NCI-H748 (cell line): ENCODE results near the gene KDELR3.

Experiments
- DNase-seq: peaks from one replicate; lab custom pipeline; 2025; ENCODE audit not compliant: unreplicated experiment; lab: John Stamatoyannopoulos, UW

Gene KDELR3

DNA sequence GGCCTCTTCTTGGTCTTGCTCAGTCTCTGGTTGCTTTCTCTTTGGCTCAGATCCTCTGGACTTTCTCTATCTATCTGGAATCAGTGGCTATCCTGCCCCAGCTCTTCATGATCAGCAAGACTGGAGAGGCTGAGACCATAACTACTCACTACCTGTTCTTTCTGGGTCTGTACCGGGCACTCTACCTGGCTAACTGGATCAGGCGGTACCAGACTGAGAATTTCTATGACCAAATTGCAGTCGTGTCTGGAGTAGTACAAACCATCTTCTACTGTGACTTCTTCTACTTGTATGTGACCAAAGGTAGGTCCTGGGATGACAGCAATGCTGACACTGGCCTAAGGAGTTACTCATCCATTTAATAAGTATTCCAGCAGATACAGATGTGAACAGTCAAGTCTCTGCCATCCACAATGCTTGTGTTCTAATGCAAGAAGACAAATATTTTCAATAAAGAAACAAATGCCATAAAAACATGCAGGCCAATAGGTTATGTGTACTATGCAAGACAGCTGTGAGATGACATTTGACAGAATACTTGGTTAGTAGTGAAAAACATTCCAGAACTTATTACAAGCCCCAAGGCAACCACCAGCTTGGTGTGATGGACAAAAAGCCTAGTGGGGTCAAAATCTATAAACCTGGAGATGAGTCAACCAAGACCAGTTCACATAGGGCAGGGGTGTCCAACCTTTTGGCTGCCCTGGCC lies 13.4 kb downstream of the KDELR3 start:
- DNase-seq = no peak

DNA sequence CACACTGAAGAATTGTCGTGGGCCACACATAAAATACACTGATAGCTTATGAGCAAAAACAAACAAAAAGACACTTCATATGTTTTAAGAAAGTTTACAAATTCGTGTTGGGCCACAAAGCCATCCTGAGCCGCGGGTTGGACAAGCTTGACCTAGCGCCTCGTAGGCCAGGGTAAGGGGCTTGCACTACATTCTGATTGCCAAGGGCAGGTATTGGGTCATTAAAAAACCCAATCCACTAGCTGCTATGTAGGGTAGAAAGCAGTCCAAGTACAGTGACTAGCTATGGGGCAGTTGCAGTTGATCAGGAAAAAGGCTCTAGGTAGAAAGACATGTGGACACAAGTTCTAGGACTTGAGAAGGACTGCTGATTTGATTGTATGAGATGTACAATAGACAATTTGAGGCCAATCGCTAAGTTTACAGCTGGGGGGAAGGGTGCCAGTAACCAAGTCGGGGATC lies 14.0 kb downstream of the KDELR3 start:
- DNase-seq = no peak

DNA sequence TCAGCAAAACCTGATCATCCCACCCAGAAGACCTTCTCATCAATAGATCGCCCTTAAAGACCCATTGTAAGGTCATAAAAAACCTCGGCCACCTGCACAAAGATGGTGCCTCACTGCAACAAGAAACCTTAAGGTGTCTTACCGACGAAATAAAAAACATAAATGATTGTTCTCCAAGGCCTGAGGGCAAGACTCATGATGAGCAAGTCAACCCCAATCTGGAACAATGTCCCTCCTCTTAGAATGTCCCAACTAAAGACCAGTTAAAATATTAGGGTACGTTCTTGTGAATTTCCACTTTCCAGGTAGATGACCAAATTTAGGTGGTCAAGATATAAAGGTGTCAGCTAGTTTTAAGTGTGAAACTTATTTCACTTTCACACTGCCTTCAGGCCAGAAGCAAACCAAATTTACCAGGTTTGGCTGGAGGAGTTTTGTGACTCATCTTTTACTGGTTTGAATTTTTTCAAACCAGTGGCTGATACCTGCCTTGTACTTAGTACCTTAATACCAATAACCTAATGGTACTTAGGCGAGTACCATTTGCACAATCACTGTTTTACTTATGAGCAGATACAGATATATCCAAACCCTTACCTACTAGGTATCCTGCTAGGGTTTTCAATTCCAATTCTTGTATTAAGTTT lies 14.9 kb downstream of the KDELR3 start:
- DNase-seq = no peak

DNA sequence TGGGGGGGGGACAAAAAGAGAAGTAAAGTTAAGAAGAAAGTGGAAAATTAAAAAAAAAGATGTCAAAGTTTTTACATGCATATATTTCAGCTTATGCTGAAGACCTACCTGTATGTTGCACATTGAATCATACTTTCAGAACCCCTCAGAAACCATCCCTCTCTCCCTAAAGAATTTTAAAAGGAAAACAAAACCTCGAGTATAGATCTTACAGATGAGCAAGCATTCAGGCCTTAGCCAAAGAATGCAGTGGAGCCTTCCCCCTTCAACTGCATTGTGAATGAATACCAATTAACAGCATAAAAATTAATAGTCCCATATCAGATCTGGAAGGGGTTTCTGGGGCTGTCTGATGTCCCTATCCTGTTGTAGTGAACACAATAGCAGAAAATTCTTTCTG lies 16.3 kb downstream of the KDELR3 start:
- DNase-seq = no peak

DNA sequence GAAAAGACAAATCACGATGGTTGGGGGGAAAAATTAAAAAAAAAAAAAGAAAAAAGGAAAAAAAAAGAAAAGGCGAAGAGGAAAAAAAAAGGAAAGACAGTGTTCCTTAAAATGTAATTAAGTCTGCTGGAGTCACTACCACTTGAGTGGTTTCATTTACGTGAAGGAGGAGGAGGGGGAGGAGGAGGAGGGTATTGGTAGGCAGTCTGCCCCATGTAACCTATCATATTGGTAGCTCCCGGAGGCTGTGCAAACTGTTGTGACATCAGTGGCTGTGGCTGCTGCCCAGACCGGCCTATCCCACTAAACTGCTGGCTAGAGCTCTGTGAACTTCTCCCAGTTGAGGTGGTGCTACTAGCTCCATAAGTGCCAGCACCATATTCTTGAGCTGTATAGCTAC lies 17.9 kb downstream of the KDELR3 start:
- no peak for DNase-seq

DNA sequence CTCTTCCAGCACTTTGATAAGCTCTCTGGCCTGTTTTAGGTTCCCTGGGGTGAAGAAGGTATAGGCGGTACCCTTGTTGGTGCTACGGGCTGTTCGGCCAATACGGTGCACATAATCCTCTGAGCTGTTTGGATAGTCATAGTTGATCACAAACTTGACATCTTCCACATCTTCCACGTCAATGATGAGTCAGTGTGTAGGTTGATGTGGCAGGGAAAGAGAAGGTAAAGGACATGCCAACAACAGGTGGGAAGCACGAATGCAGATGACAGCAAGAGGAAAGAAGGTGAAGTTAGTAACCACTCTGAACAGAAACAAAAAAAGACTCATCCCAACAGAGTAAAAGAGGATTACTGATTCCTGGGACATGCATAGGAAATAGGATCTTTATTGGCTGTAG lies 20.1 kb downstream of the KDELR3 start:
- no peak for DNase-seq

DNA sequence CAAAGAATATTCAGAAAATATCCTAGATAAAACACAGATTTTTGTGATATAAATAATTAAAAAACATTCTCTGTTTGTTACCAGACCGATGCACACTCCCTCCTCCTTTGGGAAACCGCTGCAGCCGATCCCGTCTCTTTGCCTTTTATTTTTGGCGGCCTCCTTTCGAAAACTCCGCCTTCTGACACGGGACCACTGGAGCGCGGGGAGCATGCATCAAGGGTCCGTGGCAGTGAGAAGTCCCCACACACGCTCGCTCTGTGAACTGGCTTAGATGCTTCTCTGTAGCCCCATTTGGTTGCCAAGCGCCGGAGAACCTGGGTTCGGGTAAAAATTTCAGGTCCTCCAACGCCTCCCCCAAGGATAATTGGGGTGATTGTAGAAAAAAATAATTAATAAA lies 21.2 kb downstream of the KDELR3 start:
- no peak for DNase-seq

DNA sequence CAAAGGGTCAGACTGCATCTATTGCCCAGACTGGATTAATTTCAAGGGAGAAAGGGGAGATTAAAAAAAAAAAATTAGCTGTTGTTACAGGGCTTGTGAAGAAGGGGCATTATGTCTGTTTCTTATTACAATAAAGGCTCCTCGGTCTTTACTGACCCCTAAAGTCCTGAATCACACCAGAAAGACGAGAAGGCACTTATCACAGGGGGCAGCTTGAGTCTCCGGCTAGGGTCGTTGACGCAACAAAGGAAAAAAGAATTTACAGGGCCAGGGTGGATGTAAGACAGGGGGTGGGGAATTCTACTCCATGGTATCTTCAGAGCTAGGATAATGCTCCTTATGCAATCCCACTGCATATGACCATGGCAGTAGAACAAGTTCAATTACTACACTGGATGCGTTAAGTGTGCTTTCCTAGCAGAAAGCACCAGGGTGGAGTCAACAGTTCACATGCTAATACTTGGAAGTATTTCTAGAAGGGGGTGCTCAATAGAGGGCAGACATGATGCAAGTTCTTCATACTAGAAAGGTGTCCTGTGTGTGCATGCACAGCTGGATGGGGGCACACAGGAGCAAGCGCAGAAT lies 21.8 kb downstream of the KDELR3 start:
- DNase-seq = no peak

DNA sequence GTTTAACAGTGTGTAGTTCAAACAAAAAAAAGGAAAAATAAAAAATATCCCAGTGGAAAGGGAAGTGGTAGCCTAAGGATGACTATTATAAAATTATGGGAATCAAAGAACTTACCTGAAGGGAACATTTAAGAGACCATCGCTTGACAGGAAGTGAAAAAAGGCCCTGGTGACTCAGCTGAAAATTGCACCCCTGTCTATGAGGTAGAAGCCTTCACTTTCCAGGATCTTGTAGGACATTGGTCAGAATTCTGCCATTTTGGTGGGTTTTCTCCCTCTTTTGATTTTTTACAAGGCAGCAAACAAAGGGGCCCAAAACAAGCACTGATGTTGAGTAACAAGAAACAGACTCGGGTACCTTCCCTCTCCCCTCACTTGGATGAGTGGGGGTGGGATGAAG lies 22.6 kb downstream of the KDELR3 start:
- DNase-seq = no peak

DNA sequence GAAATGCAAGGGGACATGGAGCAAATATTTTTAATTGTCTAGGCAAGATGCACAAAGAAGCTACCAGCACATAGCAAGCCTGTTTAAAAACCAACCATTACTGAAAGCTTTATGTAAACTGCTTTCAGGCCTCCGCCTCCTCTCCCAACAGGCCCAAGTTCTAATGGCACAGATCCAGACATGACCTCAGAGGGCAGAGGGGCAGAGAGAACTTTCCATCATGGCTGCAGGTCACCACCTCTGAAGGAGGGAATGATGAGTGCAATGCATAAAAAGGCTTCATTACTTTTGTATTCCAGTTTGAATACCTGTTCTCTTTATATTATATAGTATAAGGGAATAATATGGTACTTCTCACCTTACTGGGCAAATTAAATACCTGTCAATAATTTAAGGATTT lies 23.0 kb downstream of the KDELR3 start:
- no peak for DNase-seq

DNA sequence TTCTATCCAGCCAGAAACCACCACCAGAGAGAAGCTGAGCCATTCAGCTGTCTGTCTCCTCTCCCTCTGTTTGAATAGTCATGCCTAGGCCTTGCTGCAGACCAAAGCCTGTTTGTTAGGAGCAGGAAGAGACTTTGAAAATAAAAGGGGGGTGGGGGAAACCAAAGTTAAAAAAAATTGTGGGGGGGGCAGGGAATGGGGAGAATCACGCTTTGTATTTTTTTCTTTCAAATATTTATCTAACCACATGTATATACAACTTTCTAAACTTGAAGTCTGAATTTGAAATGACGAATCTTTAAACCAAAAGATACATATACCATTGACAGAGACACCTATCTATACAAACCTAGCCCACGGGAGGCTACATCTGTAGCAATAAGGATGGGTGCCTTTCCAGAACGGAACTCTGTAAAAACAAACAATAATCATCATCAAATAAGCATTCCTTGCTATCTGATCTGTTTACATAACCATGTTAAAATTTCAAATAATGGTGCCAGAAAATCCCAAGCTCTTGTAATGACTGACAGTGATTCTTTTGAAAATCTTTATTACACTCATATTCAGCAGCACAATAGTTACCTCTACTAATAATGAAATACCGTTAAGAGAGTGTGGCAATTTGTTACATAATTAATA lies 23.9 kb downstream of the KDELR3 start:
- no peak for DNase-seq

DNA sequence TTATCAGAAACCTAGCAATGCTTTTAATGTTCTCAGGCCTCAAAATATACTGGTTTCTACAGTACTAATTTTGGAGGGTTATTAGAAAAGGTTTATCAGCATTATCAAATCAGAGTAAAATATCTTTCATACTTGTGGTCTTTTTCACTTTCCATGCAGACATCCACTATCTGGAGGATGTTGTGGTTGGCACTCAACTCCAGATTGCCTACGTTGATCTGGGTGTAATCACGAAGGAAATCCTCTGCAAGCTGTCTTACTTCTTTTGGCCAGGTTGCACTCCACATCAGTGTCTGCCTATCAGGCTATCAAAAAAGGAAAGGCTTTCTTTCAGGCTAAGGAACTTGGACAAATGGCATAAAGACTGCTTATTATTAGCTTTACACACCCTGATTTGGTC lies 26.6 kb downstream of the KDELR3 start:
- no peak for DNase-seq

DNA sequence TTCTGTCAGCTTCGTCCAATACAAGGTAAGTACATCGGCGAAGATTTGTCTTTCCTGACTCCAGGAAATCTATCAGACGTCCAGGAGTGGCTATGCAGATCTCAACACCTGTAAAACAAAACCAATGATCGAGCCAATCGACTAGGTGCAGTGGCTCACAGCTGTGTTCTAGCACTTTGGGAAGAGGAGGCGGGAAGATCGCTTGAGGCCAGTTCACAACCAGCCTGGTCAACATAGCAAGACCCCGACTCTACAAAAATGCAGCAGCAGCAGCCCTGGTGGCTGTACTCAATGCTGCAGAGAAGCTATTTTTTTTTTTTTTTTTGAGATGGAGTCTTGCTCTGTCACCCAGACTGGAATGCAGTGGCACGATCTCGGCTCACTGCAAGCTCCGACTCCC lies 27.0 kb downstream of the KDELR3 start:
- no peak for DNase-seq

DNA sequence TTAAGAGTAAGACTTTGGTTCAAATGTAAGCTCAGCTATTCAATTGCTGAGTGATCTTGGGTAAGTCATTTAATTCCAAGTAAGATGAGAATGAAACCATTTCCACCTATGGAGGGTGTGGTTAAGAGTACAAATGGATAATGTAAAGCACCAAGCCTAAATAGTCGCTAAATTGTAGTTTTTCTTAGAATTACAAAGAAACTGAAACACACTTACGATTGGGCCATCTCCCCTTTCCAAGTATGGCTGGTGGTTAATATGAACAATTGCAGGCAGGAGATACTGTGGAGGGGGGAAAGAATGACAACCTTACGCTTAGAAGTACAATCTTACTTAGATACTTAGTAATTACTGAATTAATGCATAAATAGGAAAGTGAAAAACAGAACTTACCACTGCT lies 30.0 kb downstream of the KDELR3 start:
- DNase-seq = no peak

DNA sequence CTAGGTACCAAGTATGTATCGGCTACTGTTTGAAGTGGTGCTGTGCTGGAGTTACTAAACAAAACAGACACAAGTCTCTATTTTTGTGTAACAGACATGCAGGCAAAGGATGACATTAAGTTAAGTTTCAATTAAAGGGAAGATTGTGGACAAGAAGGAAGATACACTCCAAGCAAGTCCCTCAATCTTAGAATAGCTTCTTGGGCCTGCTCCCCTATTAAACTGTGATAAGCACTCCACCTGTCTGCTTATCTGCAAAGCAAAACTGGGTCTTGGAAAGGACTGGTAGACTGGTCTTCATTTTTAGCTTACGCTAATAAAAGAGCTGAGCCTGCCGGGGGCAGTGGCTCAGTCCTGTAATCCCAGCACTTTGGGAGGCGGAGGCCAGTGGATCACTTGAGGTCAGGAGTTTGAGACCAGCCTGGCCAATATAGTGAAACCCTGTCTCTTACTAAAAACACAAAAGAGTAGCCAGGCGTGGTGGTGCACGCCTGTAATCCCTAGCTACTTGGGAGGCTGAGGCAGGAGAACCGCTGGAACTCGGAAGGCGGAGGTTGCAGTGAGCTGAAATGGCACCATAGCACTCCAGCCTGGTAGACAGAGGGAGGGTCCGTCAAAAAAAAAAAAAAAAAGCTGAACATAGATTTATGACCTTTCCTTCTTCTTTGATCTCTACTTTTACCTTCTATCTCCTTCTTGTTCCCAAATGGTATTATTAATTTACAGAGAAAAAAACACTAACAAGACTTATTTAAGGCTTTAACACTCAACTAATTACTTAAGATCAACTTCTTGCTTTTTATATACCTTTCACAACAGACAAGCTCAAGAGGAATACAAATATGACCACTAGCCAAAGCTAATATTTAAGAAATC lies 34.1 kb downstream of the KDELR3 start:
- DNase-seq = no peak

DNA sequence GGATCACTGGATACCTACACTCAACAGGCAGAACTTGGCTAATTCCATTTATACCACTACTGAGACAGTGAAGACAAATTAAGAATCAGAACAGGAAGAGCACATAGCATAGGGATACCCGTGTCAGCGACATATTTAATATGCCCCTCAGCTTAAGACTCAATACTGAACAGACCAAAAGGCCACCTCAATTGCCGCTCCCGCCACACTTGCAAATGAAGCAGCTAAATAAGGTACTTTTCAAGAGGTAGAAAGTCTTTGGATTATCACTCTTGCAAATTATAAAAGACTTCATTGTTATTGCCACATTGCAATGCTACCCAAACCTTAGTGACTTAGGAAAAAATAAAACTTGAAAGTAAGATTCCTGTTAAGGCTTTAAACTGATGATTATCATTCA lies 35.1 kb downstream of the KDELR3 start:
- DNase-seq = no peak

DNA sequence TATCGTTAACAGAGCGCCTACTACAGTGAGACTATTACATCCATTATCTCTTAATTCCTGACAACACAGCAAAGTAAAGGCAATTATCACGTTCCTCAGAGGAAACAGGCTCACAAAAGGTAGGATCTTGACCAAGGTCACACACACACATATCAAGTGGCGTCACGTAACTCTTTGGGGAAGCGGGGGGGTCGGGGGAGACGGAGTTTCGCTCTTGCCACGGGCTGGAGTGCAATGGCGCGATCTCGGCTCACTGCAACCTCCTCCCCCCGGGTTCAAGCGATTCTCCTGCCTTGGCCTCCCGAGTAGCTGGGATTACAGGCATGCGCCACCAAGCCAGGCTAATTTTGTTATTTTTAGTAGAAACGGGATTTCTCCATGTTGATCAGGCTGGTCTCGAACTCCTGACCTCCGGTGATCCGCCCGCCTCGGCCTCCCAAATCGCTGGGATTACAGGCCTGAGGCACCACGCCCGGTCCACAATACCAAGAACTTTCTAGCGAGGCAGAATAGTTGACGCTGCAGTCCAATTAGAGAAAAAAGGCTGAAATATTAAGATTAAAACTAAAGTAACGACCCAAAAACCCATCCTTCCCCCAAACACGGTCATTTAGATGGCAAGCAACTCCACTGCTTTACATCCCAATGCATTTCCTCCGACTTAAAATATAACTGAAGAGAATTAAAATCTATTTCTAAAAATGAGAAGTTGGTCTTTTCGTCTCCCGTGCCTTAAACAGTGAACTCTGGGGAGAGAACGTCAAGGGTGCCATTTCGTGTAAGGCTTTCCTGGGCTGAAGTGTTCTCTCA lies 37.0 kb downstream of the KDELR3 start:
- DNase-seq = peak; percentile 58

DNA sequence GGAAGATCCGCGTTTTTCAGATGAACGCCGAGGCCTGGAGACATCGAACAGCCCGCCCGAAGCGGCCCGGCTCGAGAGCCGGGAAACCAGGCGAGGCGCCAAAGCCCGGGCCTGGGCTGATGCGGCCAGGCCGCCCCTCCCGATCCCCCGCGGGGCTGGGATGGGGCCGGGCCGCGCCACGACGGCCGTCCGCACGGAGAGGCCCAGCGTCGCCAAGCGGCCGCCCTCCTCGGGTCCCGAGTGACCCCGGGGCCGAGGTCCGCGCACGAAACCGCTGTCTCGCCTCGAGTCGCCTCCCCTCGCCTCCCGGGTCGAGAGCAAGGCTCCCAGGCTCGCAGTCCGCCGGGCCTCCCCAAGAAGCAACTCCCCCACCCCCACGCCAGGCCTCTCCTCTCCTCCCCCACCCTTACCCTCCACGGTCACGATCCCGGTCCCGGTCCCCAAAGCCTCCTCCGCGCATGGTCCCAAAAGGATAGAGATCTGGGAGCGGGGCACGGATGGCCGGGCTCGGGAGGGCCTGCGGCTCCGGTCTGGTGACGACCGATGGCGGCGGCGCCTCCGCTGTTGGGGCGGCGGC lies 37.7 kb downstream of the KDELR3 start:
- peak; percentile 65 for DNase-seq

DNA sequence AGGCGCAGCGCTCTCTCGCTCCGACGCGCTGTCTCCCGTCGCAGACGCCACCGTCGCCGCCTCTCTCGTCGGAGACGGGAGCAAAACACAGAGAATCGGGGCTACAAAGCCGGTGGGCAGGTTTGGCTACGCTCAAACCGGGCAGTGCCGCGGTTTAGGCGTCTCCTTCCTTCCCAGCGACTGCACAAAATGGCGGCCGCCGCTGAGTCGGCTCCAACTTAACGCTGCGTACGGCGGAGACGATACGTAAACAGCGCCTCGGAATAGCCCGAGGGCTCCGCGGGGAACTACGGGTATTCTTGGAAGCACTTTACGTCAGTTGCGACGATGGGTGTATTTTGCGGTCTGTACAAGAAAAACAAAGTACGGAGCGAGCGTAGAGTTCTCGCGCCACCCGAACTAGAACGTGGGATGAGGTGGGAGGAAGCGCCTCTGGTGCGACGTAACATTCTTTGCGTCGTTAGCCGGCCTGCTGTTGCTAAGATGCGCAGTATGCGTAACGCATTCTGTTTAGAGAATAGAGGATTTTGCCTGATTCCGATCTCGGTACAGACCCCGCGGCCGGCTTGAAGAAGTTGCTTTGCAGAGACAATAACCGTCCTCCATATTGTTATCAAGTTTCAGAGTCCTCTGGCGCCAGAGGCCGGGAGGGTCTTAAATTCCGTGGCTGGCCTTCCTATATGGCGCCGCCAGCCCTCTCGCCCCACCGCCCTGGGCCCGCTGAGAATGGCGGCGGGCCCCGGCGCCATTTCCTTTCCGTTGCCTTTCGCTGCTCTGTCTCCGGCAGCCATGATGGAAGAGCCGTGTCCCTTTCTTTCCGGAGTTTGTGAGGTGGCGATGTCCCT lies 38.4 kb downstream of the KDELR3 start, which contains the start of gene DDX17:
Gene DDX17 (minus strand): TSS at position 194 of the 845 bp plus-strand sequence.
- peak; percentile 95 for DNase-seq
